Hepatic stellate cell (primary cell): Measurements from ENCODE around the gene GPX5.
A peak's percentile ranks its signal among the peaks of the same experiment; 100 is the strongest.
"Not testable (repeated sequence)": the region's sequence is repeated elsewhere in the genome, so short reads cannot be mapped to it uniquely, and the experiment has no call there.

Experiments
- DNase-seq: peaks from one replicate; pipeline ENCODE4 v3.0.0; 2011; ENCODE audit warnings: low spot score

Gene GPX5

DNA sequence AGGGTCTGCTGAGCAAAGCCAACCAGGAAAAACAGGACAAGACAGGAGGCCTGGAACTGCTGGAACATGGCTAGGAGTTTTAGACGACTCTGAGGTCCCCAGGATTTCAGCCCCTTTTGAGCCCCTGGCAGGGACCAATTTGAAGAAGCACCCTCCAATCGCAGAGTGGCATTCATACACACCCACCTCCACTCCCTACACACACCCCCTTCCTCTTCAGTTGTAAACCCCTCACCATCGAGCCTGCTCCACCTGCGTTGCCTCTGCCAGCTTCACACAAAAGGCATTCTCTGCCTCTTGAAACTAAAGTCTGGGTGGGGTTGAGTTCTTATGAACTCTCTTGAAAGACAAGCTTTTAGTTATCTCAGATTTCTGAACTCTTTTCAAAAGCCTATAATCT, 10.0 kb upstream of the GPX5 start, which contains the start of gene GPX6:
TSS of gene GPX6 (minus strand) at position 118 of the 400 bp plus-strand sequence. CDS start at position 68, 50 bp downstream.
- no peak for DNase-seq

DNA sequence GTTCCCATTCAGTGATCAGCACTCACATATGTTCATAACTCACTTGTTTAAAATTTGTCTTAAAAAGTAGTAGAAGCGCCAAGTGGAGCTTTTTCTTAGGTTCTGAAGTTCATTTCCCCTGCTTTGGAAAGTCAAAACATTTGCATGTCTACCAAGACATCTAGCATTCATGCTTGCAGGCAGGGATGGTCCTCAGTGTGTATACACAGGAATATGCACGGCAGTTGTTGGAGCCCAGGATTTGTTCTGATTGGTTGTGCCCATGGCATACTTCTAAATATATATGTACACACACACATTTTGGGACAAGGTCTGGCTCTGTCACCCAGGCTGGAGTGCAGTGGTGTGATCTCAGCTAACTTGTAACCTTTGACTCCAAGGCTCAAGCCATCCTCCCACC, 7.7 kb upstream of the GPX5 start:
- no peak for DNase-seq

DNA sequence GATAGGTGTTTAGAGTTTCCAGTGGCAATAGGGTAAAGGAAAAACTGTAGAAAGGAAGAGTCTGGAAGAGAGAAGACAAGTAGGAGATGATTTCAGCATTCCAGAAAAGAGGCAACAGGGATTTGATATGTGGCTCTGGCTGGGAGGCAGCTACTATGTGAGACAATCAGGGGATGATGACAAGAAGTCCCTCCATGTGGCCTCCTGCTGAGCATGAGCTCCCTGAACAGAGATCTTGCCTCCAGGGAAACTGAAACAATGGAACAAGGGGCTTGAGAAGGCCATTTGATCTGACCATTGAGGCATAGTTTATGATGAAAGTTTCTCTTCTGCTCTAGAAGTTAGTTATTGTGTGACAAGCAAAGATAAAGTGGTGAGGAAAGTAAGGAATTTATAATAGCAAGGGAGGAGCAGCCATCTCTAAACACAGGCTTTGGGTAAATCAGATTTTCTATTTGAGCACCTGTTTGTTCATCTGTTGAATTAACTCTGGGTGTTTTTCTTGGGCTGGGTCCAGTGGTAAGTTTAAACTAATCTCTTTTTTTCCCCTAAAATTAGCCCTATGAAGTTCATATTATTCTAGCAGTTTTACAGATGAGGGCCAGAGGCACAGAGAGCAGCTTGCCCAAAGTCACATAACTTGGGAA, 3.0 kb upstream of the GPX5 start:
- no peak for DNase-seq

DNA sequence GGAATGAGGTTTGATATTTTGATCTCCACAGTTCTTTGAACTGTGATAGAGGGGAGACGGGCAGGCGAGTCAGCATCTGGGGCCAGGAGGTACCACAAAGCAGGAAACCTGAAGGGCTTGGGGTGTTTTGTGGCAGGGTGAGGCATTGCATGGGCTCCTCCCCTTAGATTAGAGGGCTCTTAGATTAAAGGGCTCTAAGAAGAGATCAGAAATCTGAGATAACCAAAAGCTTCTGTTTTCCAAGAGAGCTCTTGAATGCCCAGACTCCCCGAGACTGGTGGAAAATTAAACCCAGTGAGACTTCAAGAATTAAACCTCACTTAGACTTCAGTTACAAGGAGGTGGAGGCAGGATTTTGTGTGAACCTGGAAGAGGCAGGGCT, 2.4 kb upstream of the GPX5 start:
- DNase-seq, result no peak

DNA sequence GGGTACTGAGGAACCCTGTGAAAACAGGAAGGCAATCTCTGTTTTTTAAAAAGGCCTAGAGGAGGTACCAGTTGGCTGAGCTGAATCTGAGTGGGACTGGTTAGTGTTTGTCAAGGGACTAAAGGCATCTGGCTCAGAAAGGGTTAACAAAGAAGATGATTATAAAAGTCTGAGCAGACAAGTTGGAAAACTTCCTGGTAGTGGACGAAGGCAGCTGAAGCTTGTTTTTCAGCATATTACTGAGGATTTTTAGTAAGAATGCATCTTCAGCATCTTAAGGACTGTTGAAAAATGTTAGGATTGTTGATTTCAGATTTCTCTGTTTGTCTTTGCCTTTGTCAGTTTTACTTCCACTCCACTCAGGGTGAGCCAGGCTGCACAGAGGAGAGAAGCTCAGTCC, 5.1 kb downstream of the GPX5 start:
- no peak for DNase-seq

DNA sequence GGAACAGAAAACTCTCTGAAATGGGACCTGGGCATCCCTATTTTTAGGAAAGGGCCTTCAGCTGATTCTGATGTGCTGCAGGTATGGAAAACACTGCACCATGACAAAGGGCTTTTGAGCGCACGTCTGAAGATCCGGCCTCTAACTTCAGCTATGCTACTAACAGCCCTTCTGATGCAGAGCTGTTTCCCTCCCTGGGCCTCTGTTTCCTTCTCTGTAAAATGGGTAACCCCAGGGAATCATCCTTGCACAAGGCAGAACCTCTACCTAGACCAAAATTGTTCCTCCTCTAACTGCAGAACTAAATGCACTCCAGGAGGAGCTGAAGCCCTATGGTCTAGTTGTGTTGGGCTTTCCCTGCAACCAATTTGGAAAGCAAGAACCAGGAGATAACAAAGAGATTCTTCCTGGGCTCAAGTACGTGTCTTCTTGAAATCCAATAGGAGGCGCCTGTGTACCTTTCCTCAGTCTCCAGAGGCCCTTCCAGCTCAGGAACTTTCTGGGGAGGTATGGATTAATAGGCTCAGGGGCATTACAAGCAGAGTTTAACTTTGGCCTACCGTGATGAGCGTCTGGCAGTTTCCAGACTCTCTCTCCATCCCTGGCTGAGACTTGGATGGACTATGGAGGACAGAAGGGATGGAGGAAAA, 5.9 kb downstream of the GPX5 start:
- DNase-seq, result no peak

DNA sequence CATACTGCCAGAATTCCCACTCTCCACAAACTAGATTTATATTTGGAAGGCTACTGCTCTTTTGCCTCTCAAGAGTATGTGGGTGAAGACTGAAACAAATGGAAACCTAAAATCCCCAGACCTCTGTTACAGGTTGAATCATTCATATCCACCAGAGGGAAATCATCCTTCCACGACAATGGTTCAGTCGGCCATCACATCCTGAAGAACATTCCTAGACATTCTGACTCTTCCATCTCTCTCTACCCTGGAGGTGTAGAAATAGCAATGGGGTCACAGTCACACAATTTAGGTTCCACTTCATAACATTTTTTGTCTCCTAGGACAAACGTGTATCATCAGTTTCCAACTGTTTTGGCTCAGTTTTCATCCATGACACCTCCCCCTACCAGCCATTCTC, 8.6 kb downstream of the GPX5 start:
- no peak for DNase-seq

- no peak for DNase-seq
Observed at GRCh38 chr6:28534875-28535274, 9.2 kb downstream of the GPX5 start.

- no peak for DNase-seq
Observed at GRCh38 chr6:28537065-28537464, 11.4 kb downstream of the GPX5 start.

DNA sequence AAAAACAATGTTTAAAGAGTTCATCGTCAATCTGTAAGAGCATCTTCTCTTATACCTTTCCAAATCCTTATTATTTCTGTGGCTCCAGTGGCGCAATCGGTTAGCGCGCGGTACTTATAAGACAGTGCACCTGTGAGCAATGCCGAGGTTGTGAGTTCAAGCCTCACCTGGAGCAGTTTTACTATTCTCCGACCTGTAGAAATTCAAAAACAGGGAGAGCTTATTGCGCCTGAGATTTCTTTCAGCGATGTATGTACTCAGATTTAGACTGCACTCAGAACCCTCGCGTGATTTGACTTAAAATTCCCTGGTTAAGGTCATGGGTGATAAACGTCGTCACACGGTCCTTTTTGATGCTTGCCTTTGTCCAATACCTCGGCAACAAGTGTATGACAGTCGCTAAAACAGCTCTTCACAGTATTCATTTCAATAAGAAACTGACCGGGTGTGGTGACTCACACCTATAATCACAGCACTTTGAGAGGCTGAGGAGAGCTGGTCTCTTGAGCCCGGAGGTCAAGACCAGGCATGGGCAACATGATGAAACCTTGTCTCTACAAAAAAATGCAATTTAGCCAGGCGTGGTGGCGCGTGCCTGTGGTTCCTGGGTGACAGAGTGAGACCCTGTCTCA, 11.9 kb downstream of the GPX5 start:
- DNase-seq, result no peak

- no peak for DNase-seq
Observed at GRCh38 chr6:28541996-28542395, 16.3 kb downstream of the GPX5 start.

GRCh38 chr6:28542440-28543296, 17.0 kb downstream of the GPX5 start:
- peak; percentile 12 for DNase-seq

DNA sequence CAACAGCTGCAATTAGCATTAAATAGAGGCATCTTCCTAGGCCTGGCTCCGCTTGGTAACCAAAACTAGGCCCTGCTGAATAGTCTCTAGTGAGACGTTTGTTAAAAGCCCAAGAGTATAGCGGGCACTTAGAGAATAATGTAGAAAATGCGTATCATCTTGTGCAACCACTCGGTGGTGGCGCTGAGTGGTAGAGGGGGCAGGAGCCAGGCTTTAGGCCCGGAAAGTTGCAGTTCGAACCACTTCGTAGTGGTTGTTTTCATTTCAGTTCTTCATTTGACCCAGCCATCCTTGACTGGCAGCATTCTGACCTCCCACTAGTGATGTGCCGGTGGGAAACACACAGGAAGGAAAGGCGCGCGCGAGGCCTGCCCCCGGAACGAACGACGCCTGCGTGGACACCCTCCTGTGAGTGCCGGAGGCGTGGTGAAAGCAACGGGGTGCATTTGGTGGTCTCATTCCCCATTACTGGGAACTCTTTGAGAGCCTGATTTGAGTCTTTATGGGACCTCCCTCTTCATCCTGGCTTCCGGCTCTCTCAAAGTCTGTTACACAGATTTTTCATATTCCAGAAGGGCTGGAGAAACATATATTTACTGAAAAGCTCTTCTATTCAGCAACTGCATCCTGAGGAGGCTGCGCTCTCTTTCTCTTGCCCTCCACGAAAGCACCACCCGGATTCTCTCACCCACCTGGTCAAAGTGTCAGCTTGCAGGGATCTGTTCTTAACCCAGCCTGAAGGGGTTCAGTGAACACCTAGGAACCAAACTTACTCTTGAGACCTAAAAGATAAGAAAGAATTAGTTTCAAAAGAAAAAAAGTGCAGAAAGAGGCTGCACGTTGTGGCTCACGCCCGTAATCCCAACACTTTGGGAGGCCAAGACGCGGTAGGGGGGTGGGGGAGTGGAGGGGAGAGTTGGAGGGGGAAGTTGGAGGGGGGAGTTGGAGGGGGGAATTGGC, 18.2 kb downstream of the GPX5 start:
- no peak for DNase-seq

- no peak for DNase-seq
Observed at GRCh38 chr6:28545955-28546354, 20.3 kb downstream of the GPX5 start.

DNA sequence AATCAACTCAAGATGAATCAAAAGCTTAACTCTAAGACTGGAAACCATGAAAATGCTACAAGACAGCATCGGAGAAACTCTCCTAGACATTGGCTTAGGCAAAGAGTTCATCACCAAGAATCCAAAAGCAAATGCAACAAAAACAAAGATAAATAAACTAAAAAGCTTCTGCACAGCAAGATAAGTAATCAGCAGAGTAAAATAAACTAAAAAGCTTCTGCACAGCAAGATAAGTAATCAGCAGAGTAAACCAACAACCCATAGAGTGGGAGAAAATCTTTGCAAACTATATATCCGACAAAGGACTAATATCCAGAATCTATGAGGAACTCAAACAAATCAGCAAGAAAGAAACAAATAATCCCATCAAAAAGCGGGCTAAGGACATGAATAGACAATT, 21.3 kb downstream of the GPX5 start:
- DNase-seq, result not testable (repeated sequence)

DNA sequence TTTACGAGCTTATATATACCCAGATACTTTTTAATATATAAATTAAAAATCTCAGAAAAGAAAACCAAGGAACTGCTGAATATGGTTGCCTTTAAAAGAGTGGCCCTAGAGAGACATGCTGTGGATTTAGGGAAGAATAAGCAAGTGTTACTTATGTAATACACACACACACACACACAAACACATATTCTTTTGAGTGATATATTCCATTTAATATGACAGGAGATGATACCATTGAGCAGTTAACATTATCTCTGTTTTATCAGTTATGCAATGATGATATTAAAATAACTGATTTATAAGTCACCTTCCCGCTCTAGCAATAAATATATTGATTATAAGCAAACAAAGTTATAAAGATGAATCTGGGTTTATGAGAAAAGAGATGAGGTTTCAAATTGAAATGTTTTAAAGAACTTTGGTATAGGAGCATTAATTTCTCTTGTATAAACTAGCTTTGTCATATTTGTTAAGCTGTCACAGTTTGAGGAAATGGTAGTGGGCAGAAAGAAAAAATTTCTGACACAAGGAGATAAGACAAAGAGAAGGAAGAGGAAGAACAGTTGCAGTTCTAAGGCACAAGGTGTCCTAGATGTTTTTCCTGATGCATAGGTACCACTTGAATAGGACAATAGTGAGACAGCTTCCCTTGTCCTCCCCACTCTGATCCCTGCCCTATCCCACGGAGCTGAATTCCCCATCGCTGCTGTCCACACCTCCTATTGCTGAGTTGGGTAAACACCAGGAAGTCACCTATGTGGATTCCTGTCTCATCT, 26.4 kb downstream of the GPX5 start:
- no peak for DNase-seq

DNA sequence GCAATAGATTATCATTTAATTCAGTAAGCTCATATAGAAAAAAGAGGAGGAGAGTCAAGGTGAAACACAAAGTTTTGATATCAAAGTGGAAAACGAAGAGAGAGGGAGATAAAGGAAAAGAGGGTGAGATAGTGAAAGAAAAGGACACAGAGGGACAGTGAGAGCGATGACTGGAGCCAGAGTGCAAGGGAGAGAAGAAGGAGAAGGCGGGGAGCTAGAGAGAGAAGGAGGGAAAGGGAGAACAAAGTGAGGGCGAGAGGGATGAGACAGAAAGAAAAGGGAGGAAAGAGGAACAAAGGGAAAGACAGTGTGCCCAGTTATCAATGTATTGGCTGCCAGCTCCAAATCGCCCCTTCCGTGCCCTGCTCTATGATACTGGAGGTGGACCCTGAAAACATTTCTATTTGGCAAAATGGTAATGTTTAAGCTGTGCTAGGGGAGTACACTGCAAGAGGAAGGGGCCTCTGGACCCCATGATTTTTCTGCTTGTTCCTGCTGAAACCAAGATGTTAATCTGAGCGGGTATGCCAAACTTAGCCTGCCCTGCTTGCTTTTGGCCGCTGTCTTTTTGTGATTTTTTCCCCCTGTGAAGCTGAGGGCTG, 27.8 kb downstream of the GPX5 start:
- no peak for DNase-seq

DNA sequence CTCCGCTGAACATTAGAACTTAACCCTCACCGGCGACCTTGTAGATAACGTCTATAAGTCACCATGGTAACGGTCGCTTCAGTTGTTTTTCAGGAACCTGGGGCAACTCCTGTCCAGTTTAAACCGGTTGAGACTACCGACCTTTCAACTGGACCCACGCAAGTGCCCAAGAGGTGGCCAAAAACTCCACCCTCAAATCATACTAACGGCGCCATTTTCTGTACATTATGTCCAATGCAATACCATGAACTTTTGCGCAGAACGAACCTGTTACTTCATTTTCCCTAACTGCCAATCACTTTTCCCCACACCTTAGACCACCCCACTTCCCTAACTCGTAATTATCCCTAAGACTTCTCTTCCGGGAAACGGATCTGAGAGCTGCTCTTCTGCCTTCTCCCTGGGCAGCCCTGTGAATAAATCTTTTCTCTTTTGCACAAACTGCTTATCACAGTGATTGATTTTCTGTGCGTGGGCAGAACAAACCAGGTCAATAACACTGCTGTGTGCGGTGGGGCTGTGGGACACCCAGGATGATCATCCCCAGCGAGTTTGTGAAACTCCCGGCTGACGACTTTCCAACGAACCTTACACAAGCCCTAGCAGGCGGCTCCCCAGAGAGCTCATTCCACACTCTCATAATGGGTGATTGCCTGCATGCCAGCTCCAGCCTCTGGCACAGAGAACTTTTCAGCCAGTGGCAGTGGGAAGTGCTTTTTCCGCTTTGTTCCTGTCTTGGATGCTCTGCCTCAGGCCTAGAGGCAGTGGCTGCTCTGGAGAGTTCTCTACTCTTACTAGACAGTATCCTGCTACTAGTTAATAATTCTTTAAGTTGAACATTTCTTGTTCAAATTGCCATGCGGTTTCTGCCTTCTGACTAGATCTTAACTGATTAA, 28.6 kb downstream of the GPX5 start:
- DNase-seq, result no peak

DNA sequence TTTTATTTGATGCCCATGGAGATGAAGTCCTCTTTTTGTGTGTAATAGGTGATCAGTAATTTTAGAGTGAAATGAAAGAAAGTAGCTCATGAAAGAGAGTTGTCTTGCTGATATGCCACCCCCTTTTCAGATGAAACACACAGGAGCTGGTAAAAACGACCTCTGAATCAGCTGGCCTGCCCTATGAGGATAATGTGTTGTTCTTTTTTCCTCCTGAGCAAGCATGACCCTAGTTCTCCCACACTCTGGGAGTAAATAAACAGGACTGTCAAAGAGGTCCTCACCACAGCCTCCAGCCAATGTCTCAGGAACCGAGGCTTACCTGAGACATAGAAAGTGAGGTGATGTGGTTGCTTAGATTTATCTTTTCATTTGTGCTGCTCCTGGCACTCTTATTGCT, 29.5 kb downstream of the GPX5 start:
- no peak for DNase-seq
